ENCODE results near the gene PTPRT. TPM values are rescaled to one million over a fixed set of nuclear protein-coding genes. Genes with fewer than 3 reads are reported as not detected.

Gene PTPRT
- total RNA-seq, 1 donor from 2014 or later = not detected

DNA sequence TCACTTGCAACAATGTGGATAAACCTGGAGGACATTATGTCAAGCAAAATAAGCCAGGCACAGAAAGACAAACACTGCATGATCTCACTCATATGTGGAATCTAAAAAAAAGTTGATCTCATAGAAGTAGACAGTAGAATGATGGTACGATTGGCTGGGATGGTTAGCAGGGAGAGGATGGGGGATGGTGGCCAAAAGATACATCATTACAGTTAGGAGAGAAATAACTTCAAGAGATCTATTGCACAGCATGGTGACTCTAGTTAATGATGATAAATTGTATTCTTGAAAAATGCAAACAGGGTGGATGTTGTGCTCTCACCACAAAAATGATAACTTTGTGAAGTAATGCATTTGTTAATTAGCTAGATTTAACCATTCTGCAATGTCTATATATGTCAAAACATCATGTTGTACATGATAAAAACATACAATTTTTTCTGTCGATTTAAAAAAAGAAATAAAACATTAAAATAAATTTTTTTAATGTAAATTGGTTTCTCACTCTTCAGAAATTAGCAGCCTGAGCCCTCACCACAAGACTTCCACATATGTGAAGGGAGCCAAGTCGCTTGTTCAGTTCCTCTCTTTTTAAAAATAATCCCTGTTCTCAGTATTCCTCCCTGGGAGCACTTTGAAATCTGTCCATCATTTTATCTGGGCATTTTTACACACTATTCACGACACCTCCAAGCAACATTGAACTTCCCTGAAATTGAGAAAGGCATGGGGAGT lies 34.2 kb downstream of the PTPRT start:
- no peak overlapping the region for H3K27ac Mint-ChIP-seq (ENCODE audit: unreplicated experiment)
- H3K27me3 Mint-ChIP-seq (ENCODE audit: low read depth) = no peaks in the 10 kb centered on the region
- H3K36me3 Mint-ChIP-seq (ENCODE audit: low read depth) = no peaks in the 10 kb centered on the region
- no peak for DNase-seq (ENCODE audit: low spot score)
- H3K4me3 Mint-ChIP-seq (ENCODE audit: unreplicated experiment) = no peak overlapping the region
- no peak for TF ChIP-seq CTCF (IDR thresholded peaks at IDR 0.05)
- H3K9me3 Mint-ChIP-seq (ENCODE audit: low read depth) = peaks cover 8% of the 10 kb centered on the region
- H3K4me1 Mint-ChIP-seq (ENCODE audit: low read depth) = no peaks in the 10 kb centered on the region

GRCh38 chr20:43151901-43152300 lies 37.8 kb downstream of the PTPRT start:
- no peaks in the 10 kb centered on the region for H3K36me3 Mint-ChIP-seq (ENCODE audit: low read depth)

DNA sequence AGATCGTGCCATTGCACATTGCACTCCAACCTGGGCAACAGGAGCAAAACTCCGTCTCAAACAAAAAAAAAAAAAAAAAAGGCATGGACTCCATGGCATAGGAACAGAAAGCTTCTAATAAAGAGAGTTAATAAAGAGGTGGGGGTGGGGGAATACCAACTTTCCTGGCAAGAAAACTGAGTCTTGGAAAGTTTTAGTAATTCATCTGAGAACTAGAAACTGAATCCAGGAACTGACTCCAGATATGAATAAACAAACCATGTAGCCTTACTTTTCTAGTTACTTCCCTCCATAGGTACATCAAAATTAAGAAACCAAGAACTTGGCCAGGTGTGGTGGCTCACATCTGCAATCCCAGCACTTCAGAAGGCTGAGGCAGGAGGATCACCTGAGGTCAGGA lies 38.5 kb downstream of the PTPRT start:
- TF ChIP-seq CTCF (IDR thresholded peaks at IDR 0.05) = no peak
- Mint-ChIP-seq H3K4me3 (ENCODE audit: unreplicated experiment) (no peak overlapping the region), H3K9me3 (ENCODE audit: low read depth) (peaks cover 2% of the 10 kb centered on the region), H3K4me1 (ENCODE audit: low read depth) (no peaks in the 10 kb centered on the region), H3K36me3 (ENCODE audit: low read depth) (no peaks in the 10 kb centered on the region), H3K27me3 (ENCODE audit: low read depth) (no peaks in the 10 kb centered on the region), H3K27ac (ENCODE audit: unreplicated experiment) (no peak overlapping the region)
- no peak for DNase-seq (ENCODE audit: low spot score)

More at GRCh38 chr20:43151901-43152300, 37.8 kb downstream of the PTPRT start:
- no peak for DNase-seq (ENCODE audit: low spot score)
- H3K27me3 Mint-ChIP-seq (ENCODE audit: low read depth) = no peaks in the 10 kb centered on the region
- no peaks in the 10 kb centered on the region for H3K4me1 Mint-ChIP-seq (ENCODE audit: low read depth)
- TF ChIP-seq CTCF (IDR thresholded peaks at IDR 0.05) = no peak
- no peak overlapping the region for H3K4me3 Mint-ChIP-seq (ENCODE audit: unreplicated experiment)
- no peak overlapping the region for H3K27ac Mint-ChIP-seq (ENCODE audit: unreplicated experiment)
- peaks cover 2% of the 10 kb centered on the region for H3K9me3 Mint-ChIP-seq (ENCODE audit: low read depth)

DNA sequence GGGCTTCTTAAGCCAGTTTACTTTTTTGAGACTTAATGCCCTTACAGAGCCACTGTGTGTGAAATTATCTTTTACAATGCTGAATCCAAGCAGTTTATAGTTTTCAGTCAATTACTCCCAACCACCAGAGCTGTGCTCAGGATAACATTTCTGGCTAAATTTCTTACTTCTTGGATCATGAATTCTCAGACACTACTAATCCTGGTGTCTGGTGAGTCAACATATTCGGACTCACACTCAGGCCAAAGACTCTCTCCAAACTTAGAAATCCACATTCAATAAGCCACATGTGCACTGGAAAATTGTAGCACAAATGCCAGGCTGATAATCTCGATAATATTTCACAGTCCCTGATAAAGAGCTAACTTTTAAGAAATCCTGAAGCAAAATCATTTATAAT lies 49.0 kb downstream of the PTPRT start:
- Mint-ChIP-seq H3K9me3 (ENCODE audit: low read depth) (peaks cover 2% of the 10 kb centered on the region), H3K4me3 (ENCODE audit: unreplicated experiment) (no peak overlapping the region), H3K27me3 (ENCODE audit: low read depth) (no peaks in the 10 kb centered on the region), H3K36me3 (ENCODE audit: low read depth) (no peaks in the 10 kb centered on the region), H3K27ac (ENCODE audit: unreplicated experiment) (no peak overlapping the region), H3K4me1 (ENCODE audit: low read depth) (no peaks in the 10 kb centered on the region)
- no peak for DNase-seq (ENCODE audit: low spot score)
- no peak for TF ChIP-seq CTCF (IDR thresholded peaks at IDR 0.05)

DNA sequence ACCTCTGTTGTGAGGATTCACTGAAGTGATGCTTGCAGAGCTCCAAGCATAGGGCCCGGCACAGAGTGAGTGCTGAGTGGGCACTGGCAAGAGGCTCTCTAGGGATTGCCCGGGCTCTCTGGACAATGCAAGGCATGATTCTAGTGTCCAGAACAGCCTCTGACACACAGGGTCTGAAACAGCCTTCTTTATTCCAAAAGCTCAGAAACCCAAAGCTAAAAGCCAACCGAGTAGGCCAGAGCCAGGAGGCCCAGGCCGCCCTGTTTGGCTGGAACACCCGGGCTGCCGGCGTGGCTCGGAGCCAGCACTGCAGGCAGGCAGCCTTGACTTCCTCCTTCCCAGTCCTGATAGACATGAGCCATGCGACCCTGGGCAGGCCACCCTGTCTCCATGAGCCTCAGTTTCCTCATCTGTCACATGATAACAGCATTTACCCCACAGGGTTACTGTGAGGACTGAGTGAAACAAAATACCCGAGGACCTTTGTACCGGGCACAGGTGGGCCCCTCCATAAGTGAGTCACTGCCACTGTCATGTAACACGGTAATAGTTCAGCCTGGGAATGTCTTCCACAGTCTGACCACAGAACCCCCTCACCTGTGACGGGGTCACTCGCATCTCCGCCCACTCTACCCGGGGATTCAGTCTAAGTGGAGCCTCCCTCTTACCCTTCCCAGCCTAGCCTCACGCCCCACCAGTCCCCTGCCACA lies 51.5 kb downstream of the PTPRT start:
- TF ChIP-seq CTCF (IDR thresholded peaks at IDR 0.05) = no peak
- DNase-seq (ENCODE audit: low spot score) = no peak
- Mint-ChIP-seq H3K4me3 (ENCODE audit: unreplicated experiment) (no peak overlapping the region), H3K4me1 (ENCODE audit: low read depth) (no peaks in the 10 kb centered on the region), H3K9me3 (ENCODE audit: low read depth) (no peaks in the 10 kb centered on the region), H3K27me3 (ENCODE audit: low read depth) (no peaks in the 10 kb centered on the region), H3K36me3 (ENCODE audit: low read depth) (no peaks in the 10 kb centered on the region), H3K27ac (ENCODE audit: unreplicated experiment) (no peak overlapping the region)

All from chondrocyte (in vitro differentiated cells).